HCT116 (cell line): Measurements from ENCODE around the gene PDSS2.

ENCODE experiments used
- ATF3 ChIP-seq: IDR thresholded peaks from 2 replicates; pipeline ENCODE4 v1.6.1; 2012
- EZH2 ChIP-seq: fragments of 200-600 bp; sonication (generic); IDR thresholded peaks from 2 replicates; pipeline ENCODE4 v1.6.1; 2017; ENCODE audit warnings: antibody characterized with exemption, mixed run types
- MAX ChIP-seq: IDR thresholded peaks from 2 replicates; pipeline ENCODE4 v1.6.1; 2012
- POLR2A ChIP-seq: IDR thresholded peaks from 2 replicates; pipeline ENCODE4 v1.7.0; 2011; ENCODE audit warnings: borderline replicate concordance; ENCODE audit not compliant: insufficient read depth, insufficient read length; ENCODE audit errors: extremely low read depth
- POLR2AphosphoS5 ChIP-seq: IDR thresholded peaks from 2 replicates; pipeline ENCODE4 v1.6.1; 2011; ENCODE audit warnings: mild to moderate bottlenecking, low read depth, low read length, moderate library complexity
- SIN3A ChIP-seq: IDR thresholded peaks from 2 replicates; pipeline ENCODE4 v1.6.1; 2012; ENCODE audit warnings: low read depth
- YY1 ChIP-seq: IDR thresholded peaks from 2 replicates; pipeline ENCODE4 v1.6.1; 2011; ENCODE audit warnings: low read length, low read depth, moderate library complexity, mild to moderate bottlenecking; ENCODE audit not compliant: insufficient replicate concordance; ENCODE audit errors: extremely low read depth
- ZBTB33 ChIP-seq: IDR thresholded peaks from 2 replicates; pipeline ENCODE4 v1.6.1; 2011; ENCODE audit warnings: mild to moderate bottlenecking, low read length, moderate library complexity; ENCODE audit not compliant: insufficient replicate concordance; ENCODE audit errors: extremely low read depth
- TF ChIP-seq, protein P1 (sequence below), 3 experiments: fragments of 200-600 bp in 1 of 3; sonication (generic) in 1 of 3; IDR thresholded peaks in 2 of 3; conservative IDR thresholded peaks in 1 of 3; 2 replicates each; pipeline ENCODE4 v1.5.1; 2012 to 2017; ENCODE audit warnings: low read depth in 2 of 3, low read length in 2 of 3, antibody characterized with exemption in 1 of 3, borderline replicate concordance in 1 of 3, control low read depth in 1 of 3, mild to moderate bottlenecking in 1 of 3, mixed read lengths in 1 of 3, mixed run types in 1 of 3, moderate library complexity in 1 of 3; ENCODE audit not compliant: insufficient read depth in 1 of 3
- TF ChIP-seq, protein P2 (sequence below): IDR thresholded peaks from 2 replicates; pipeline ENCODE4 v1.6.1; 2012; ENCODE audit warnings: low read depth

DNA sequence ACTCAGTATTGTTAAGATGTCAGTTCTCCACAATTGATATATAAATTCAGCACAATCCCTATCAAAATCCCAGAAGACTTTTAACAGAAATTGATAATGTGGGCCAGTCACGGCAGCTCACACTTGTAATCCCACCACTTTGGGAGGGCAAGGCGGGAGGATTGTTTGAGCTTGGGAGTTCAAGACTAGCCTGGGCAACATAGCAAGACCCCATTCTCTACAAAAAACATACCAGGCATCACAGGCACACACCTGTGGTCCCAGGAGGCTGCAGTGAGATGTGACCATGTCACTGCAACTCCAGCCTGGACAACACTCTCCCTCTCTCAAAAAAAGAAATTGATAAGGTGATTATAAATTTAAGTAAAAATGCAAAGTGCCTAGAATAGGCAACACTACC lies 90.9 kb downstream of the PDSS2 start:
- TF ChIP-seq, protein P1, sequence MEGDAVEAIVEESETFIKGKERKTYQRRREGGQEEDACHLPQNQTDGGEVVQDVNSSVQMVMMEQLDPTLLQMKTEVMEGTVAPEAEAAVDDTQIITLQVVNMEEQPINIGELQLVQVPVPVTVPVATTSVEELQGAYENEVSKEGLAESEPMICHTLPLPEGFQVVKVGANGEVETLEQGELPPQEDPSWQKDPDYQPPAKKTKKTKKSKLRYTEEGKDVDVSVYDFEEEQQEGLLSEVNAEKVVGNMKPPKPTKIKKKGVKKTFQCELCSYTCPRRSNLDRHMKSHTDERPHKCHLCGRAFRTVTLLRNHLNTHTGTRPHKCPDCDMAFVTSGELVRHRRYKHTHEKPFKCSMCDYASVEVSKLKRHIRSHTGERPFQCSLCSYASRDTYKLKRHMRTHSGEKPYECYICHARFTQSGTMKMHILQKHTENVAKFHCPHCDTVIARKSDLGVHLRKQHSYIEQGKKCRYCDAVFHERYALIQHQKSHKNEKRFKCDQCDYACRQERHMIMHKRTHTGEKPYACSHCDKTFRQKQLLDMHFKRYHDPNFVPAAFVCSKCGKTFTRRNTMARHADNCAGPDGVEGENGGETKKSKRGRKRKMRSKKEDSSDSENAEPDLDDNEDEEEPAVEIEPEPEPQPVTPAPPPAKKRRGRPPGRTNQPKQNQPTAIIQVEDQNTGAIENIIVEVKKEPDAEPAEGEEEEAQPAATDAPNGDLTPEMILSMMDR (IDR thresholded peaks at IDR 0.05 in 2 of 3, conservative IDR thresholded peaks at IDR 0.05 in 1 of 3; ENCODE audit: borderline replicate concordance in 1 of 3, insufficient read depth in 1 of 3, low read depth in 2 of 3, low read length in 2 of 3), result no peak
- TF ChIP-seq ZBTB33 (no peak), POLR2A (no peak), MAX (no peak), ATF3 (no peak), EZH2 (no peak), POLR2AphosphoS5 (no peak), YY1 (no peak), SIN3A (no peak)
- TF ChIP-seq, protein P2, sequence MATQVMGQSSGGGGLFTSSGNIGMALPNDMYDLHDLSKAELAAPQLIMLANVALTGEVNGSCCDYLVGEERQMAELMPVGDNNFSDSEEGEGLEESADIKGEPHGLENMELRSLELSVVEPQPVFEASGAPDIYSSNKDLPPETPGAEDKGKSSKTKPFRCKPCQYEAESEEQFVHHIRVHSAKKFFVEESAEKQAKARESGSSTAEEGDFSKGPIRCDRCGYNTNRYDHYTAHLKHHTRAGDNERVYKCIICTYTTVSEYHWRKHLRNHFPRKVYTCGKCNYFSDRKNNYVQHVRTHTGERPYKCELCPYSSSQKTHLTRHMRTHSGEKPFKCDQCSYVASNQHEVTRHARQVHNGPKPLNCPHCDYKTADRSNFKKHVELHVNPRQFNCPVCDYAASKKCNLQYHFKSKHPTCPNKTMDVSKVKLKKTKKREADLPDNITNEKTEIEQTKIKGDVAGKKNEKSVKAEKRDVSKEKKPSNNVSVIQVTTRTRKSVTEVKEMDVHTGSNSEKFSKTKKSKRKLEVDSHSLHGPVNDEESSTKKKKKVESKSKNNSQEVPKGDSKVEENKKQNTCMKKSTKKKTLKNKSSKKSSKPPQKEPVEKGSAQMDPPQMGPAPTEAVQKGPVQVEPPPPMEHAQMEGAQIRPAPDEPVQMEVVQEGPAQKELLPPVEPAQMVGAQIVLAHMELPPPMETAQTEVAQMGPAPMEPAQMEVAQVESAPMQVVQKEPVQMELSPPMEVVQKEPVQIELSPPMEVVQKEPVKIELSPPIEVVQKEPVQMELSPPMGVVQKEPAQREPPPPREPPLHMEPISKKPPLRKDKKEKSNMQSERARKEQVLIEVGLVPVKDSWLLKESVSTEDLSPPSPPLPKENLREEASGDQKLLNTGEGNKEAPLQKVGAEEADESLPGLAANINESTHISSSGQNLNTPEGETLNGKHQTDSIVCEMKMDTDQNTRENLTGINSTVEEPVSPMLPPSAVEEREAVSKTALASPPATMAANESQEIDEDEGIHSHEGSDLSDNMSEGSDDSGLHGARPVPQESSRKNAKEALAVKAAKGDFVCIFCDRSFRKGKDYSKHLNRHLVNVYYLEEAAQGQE, result no peak
